ENCODE results near the gene LYPD5. TPM values are rescaled to one million over a fixed set of nuclear protein-coding genes. Genes with fewer than 3 reads are reported as not detected.
"Not testable (repeated sequence)": the region's sequence is repeated elsewhere in the genome, so short reads cannot be mapped to it uniquely, and the experiment has no call there.

Gene LYPD5
- total RNA-seq, 2 donors from 2014 or later = 0.97 to 3.8 TPM

DNA sequence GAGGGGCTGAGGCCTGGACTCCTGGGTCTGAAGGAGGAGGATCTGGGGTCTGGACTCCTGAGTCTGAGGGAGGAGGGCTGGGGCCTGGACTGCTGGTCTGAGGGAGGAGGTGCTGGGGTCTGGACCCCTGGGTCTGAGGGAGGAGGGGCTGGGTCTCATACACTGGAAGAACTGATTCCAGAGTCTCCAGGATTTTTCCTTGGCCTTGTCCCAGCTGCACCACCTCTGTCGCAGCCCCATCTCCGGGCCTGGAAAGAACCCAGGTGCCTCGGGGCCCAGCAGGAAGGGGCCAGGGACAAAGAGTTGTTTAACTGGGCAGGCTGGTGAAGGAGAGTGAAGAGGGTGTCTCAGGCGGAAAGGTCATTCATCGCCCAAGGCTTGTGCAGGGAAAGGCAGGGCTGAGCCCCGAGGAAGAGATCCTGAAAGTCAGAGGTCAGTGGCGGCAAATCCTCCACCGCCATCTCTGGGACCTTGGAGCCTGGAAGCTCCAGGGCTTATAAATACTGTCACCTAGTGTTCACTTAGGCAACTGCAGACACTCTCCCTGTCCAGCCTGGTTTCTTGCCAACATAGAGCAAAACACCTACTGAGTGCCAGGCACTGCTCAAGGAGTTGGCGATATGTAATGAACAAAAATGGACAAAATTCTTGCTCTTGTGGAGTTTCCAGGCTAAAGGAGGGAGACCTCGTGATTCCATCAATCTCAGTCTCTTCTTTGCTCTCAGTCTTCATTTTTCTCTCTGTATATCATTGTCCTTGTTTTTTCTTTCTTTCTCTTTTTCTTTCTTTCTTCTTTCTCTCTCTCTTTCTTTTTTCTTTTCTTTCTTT lies 17.1 kb downstream of the LYPD5 start:
- ATAC-seq (peak in 1 of 2 donors; percentile 5), DNase-seq (ENCODE audit: low spot score in 2 of 2) (peak in 1 of 2 donors; percentile 66)
- peaks cover 0 to 6% of the 10 kb centered on the region in 2 donors for H3K36me3 Mint-ChIP-seq
- peak overlapping the region; percentile 75 to 94 for H3K27ac Mint-ChIP-seq
- H3K9me3 Mint-ChIP-seq = peaks cover 0 to 5% of the 10 kb centered on the region in 2 donors

DNA sequence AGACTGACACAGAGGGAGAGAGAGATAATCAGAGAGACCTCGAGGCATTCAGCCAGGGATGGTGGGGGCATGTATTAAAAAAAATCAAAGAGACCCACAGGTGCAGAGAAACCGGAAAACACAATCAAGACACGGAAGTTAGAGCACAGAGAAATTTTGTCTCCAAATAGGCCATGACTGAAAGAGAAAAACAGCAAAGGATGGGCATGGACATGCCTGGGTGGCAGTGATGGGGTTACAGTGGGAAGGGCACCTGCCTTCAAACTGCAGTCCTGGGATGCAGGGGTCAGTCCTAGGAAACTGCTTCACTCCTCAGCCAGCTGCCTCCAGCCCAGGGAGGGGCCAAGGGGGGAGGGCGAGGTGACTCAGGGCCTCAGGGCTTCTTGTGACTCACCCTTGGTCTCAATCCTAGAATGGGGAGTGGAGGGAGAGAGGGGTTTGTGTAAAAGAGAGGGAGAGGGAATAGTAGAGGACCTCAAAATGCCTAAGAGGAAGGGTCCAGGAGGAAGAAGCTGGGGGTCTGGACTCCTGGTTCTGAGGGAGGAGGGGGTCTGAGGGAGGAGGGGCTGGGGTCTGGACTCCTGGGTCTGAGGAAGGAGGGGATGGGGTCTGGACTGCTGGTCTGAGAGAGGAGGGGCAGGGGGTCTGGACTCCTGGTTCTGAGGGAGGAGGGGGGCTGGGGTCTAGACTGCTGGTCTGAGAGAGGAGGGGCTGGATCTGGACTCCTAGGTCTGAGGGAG lies 17.8 kb downstream of the LYPD5 start:
- Mint-ChIP-seq H3K36me3 (peaks cover 6 to 12% of the 10 kb centered on the region in 2 donors), H3K27ac (peak overlapping the region; percentile 75 to 94), H3K9me3 (peaks cover 0 to 5% of the 10 kb centered on the region in 2 donors)
- DNase-seq (ENCODE audit: low spot score in 2 of 2) (peak; percentile 67 to 82), ATAC-seq (peak; percentile 36 to 56)

DNA sequence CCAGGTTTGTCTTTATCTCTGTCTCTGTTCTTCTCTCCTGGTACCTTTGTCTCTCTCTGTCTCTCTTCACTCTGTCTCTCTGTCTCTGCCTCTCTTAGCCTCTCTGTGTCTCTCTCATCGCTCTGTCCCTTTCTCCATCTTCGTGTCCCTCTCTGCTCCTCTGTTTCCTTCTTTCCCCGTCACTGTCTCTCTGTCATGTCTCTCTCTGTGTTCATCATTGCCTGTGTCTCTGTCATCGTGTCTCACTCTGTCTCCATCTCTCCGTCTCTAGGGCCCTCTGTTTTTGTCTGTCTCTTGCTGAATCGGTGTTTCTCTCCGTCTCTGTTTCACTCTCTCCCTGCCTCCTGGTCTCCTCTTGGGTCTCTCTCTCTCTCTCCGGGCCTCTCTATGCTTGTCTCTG lies 18.6 kb downstream of the LYPD5 start:
- Mint-ChIP-seq H3K9me3 (peaks cover 0 to 5% of the 10 kb centered on the region in 2 donors), H3K27ac (peak overlapping the region; percentile 75 to 94), H3K36me3 (peaks cover 14 to 20% of the 10 kb centered on the region in 2 donors)
- DNase-seq (ENCODE audit: low spot score in 2 of 2) (no peak), ATAC-seq (no peak)

DNA sequence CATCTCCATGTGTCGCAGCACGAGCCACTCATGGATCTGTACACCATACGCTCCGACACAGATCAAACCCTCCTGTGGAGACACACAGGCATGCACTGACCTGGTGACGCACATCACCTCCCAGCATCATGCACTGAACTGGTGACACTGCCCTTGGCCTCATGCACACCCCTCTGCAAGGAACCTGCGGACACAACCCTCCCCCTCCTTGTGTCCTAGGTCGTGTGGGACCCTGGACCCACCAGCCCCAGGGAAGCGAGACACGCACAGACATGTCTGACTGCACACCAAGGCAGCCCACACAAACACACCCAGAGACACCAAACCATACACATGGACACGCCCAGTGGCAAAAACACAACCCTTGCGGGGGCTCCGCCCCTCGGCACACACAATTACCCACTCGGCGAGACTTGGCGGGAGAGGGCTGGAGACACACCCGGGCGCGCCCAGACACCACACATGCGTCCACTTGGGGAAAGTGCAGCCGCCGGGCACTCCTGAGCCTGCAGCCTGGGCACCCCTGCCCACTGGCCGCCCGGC lies 19.5 kb downstream of the LYPD5 start:
- Mint-ChIP-seq H3K36me3 (peaks cover 23% of the 10 kb centered on the region in 2 donors), H3K9me3 (peaks cover 0 to 5% of the 10 kb centered on the region in 2 donors), H3K27ac (peak overlapping the region in 1 of 2 donors; percentile 88)
- DNase-seq (ENCODE audit: low spot score in 2 of 2) = no peak
- no peak for ATAC-seq

DNA sequence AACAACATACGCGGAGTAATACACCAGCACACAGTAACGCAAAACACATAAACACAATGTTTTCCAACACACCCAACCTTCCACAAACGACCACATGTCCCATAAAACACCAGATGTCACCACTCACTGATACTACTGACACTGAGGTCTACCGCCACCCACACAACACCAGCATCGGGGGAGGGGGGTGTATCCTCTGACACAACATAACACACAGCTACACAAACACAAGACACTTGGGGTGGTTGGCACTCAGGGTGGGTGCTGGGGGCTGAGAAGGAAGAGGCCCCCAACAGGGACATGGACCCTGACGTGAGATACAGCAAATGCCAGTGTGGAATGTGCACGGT lies 20.0 kb downstream of the LYPD5 start:
- H3K36me3 Mint-ChIP-seq = peaks cover 24% of the 10 kb centered on the region in 2 donors
- ATAC-seq (no peak), DNase-seq (ENCODE audit: low spot score in 2 of 2) (no peak)
- peaks cover 0 to 5% of the 10 kb centered on the region in 2 donors for H3K9me3 Mint-ChIP-seq
- peak overlapping the region in 1 of 2 donors; percentile 88 for H3K27ac Mint-ChIP-seq

DNA sequence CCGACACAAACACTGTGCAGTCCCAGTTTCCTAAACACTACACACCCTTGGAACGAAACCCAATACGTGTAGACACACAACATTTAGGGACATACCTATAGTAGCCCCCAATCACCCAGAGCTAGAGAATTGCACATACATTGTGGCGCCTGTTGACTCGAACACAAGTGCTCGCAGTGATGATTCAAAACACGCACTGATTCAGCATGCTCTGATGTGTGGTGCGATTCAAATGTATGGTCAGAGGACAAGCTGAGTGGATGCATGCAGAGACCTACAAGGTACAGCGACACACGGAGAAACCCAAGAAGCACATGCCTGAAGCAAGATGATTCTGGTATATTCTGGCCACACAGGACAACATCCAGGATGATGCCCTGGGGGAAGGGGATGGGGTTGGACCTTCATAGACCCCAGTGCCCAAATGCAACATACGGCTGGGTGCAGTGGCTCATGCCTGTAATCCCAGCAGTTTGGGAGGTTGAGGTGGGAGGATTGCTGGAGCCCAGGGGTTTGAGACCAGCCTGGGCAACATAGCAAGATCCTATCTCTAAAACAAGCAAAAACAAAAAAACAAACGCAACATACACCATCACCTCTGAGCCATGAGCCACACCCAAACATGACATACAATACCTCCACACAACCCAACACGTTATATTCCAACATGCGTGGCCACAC lies 20.5 kb downstream of the LYPD5 start:
- H3K36me3 Mint-ChIP-seq = peaks cover 29% of the 10 kb centered on the region in 2 donors
- H3K9me3 Mint-ChIP-seq = peaks cover 0 to 5% of the 10 kb centered on the region in 2 donors
- peak overlapping the region; percentile 79 to 88 for H3K27ac Mint-ChIP-seq
- no peak for DNase-seq (ENCODE audit: low spot score in 2 of 2)
- peak; percentile 23 to 31 for ATAC-seq

DNA sequence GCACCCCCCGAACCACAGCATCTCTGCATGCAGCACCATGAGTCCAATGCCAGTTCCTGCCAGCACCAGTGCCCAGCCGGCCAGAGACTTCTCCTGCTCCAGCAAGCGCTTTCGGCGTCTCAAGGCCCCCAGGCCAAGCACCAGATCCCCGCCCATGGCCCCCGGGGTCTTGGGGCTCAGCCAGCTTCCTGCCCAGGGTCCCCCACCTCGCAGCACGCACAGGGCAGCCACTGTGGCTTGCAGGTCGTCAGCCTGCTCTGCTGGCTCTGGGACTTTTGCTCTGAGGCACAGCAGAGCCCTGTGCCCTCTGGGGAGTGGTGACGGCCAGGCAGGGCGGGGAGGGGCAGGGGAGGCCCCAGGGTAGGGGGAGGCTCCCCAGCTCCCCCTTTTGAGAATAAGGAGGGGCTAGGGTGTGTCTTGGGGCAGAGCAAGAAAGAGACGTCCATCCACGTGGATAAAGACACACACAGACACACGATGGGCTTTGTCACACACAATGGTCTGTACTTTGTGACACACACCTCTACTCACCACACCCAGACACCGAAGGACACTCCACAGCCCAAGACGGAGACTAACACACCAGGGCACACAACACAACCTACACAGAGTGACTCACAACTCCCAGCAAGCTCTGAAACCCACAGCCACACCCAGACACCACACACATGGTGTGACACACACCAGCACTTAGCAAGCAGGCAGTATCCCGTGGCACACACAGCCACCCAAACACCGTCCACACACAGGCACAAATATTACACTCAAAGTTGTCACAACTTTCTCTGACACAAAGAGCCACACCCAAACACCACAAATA lies 21.3 kb downstream of the LYPD5 start, which contains the start of gene KCNN4:
TSS of gene KCNN4 (minus strand) at position 268 of the 820 bp plus-strand sequence. CDS start at position 156, 112 bp downstream.
- H3K27ac Mint-ChIP-seq = peak within 1 kb of the TSS; percentile 88 to 89
- peaks cover 36 to 37% of the 10 kb centered on the region in 2 donors for H3K36me3 Mint-ChIP-seq
- ATAC-seq (peak; percentile 71 to 82), DNase-seq (ENCODE audit: low spot score in 2 of 2) (peak; percentile 68 to 90)
- H3K9me3 Mint-ChIP-seq = peaks cover 0 to 5% of the 10 kb centered on the region in 2 donors

DNA sequence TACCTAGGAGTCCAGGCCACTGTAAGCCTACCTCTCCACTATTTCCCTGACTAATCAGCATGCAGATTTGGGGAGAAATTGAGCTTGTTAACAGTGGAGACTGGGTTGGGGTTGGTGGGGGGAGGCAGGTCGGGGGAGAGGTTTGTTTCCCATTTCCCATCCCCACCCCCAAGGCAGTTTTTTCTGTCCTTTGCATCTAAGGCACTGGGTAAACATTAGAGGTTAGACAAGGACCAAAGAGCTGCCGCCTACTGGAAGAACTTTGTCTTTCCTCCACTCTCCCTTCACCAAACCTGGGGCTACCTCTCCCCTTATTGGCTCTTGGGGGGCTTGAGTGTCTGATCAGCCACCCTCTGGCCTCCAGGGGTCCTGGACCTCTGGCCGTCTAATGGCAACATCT lies 22.4 kb downstream of the LYPD5 start:
- peaks cover 0 to 5% of the 10 kb centered on the region in 2 donors for H3K9me3 Mint-ChIP-seq
- H3K27ac Mint-ChIP-seq = peak overlapping the region; percentile 88 to 89
- no peak for DNase-seq (ENCODE audit: low spot score in 2 of 2)
- peaks cover 42 to 47% of the 10 kb centered on the region in 2 donors for H3K36me3 Mint-ChIP-seq
- no peak for ATAC-seq

DNA sequence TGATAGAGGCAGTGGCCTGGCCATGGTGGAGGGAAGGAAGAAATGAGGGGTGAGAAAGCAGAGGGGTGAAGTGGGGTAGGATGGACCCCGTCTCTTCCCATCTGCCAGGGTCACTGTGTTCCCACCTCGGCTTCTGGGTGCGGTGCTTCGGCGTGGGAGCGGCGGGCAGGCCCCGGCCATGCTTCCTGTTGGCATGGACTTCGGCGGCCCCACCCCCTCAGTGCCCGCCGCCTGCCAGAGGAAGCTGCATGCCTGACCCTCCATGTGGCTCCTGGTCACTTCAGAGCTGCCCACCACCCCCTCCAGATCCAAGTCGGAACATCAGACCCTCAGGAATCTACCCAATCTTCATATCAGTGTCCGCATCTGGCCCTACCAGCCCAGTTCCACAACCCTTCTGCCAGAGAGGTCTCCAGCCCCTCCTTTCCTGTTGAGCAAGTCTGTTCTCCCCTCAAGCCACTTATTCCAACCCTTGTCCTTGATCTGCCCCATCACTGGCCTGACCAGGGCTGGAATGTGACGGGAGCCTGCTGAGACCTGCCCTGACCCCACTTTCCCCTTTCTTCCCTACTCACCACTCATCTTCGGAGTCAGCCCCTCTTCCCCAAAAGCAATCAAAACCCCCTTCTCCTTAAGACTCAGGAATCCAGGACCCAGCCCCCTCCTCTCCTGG lies 23.0 kb downstream of the LYPD5 start:
- H3K36me3 Mint-ChIP-seq = peaks cover 42 to 48% of the 10 kb centered on the region in 2 donors
- H3K9me3 Mint-ChIP-seq = peaks cover 0 to 5% of the 10 kb centered on the region in 2 donors
- peak overlapping the region; percentile 88 to 89 for H3K27ac Mint-ChIP-seq
- no peak for DNase-seq (ENCODE audit: low spot score in 2 of 2)
- no peak for ATAC-seq

DNA sequence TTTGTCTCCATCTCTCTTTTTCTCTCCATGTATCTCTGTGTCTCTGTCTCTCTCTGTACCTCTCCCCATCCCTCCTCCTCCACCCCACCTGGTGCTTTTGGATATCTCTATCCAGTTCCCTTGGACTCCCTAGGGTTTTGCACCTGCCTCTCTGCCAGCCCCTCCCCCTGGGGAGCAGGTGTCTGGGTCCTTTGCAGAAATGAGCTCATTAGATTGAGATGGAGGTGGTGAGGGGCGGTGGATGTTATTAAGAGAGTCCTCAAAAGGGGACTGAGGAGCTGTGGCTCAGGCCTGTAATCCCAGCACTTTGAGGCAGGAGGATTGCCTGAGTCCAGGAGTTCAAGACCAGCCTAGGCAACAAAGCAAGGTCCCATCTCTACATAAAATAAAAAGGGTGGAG lies 23.6 kb downstream of the LYPD5 start:
- no peak for ATAC-seq
- peaks cover 42 to 49% of the 10 kb centered on the region in 2 donors for H3K36me3 Mint-ChIP-seq
- no peak for DNase-seq (ENCODE audit: low spot score in 2 of 2)

DNA sequence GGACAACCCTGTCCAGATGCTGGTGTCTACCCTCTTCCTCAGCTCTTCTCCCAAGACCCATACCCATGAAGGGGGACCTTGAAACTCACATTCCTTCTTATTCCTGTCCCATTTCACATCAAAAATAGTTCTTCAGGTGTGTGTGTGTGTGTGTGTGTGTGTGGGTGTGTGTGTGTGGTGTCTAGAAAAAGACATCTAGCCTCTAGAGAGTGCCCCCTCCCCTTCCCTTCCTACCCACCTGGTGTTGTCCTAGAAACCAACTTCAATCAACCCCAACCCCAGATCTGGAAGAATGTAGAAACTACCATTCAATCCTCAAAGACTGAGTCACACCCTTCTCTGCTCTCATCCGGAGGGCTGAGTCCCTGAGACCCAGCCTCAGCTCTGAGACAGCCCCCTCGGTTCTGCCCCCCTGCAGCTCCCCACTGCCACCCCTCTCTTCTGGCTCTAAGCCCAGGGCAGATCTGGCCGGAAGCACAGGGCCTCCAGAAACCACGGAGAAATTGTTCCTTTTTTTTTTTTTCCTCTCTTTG lies 25.0 kb downstream of the LYPD5 start:
- ATAC-seq = peak; percentile 33 to 42
- DNase-seq (ENCODE audit: low spot score in 2 of 2) = no peak
- Mint-ChIP-seq H3K36me3 (peaks cover 42 to 60% of the 10 kb centered on the region in 2 donors), H3K9me3 (no peaks in the 10 kb centered on the region), H3K27ac (peak overlapping the region; percentile 63 to 88)

More for the DNA sequence above, 23.6 kb downstream of the LYPD5 start:
- H3K27ac Mint-ChIP-seq = peak overlapping the region; percentile 88
- peaks cover 0 to 3% of the 10 kb centered on the region in 2 donors for H3K9me3 Mint-ChIP-seq

DNA sequence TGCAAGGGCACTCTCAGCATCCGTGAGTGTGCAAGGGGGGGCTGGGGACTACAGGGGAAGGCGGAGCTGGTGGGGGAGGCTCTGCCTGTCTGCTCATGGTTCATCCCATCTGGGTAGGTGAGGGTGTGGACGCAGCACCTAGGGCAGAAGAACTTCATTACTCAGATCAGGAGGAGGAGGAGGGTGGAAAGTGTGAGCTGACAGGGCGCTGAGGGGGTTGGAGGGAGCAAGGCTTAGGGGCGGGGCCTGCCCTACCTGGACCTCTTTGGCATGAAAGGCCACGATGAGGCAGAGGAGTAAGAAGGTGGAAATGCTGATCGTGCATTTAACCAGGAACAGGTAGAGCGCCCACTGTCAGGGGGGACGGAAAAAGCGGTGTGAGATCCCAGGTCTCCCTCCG lies 26.0 kb downstream of the LYPD5 start:
- peak in 1 of 2 donors; percentile 66 for DNase-seq (ENCODE audit: low spot score in 2 of 2)
- peak; percentile 31 to 65 for ATAC-seq
- H3K27ac Mint-ChIP-seq = peak overlapping the region; percentile 62 to 88
- H3K36me3 Mint-ChIP-seq = peaks cover 42 to 62% of the 10 kb centered on the region in 2 donors
- H3K9me3 Mint-ChIP-seq = no peaks in the 10 kb centered on the region

DNA sequence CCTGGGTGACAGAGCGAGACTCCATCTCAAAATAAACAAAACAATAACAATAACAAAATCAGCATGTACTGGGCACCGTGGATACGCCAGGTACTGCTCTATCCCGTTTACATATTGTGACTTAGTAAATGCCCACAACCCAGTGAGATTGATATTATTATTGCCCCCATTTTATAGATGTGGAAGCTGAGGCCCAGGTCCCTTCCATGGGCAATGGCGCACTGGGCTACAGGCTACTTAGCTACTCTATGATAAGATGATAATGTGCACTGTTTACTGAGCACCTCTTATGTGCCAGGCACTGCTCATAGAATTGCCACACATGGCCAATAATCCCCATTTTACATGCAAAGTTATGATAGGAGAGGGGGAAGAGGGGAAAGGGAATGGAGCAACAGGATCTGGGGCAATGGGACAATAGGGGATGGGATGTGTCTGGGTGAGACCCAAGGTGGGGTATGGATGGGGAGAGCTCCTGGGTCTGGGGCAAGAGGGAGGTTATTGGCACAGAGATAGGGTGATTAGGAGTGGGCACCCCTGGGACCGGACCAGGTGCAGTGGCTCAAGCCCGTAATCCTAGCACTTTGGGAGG lies 26.9 kb downstream of the LYPD5 start:
- ATAC-seq = no peak
- no peak for DNase-seq (ENCODE audit: low spot score in 2 of 2)
- H3K9me3 Mint-ChIP-seq = no peaks in the 10 kb centered on the region
- peaks cover 51 to 66% of the 10 kb centered on the region in 2 donors for H3K36me3 Mint-ChIP-seq
- peak overlapping the region; percentile 60 to 88 for H3K27ac Mint-ChIP-seq

DNA sequence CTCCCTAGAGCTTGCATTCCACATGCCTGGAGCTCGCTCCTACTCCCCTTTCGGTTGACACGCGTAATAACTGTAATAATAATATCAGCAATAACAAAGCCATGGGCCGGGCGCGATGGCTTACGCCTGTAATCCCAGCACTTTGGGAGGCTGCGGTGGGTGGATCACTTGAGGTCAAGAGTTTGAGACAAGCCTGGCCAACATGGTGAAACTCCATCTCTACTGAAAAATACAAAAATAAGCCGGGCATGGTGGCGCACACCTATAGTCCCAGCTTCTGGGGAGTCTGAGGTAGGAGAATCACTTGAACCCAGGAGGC lies 27.3 kb downstream of the LYPD5 start:
- DNase-seq (ENCODE audit: low spot score in 2 of 2); H3K27ac Mint-ChIP-seq; ATAC-seq; H3K9me3 Mint-ChIP-seq: not testable (repeated sequence)
- H3K36me3 Mint-ChIP-seq = peaks cover 52 to 69% of the 10 kb centered on the region in 2 donors
